ENCODE measurements around the gene SLC37A1. TPM values are rescaled to one million over a fixed set of nuclear protein-coding genes. Genes with fewer than 3 reads are reported as not detected.

Gene SLC37A1
- total and polyA plus RNA-seq, 9 of the 15 experiments (the other 6 are each of a cell fraction or from before 2014, with no cell fraction given): 0.06 to 3.4 (median 0.40) TPM

GRCh38 chr21:42491328-42491727, 22.3 kb upstream of the SLC37A1 start:
- ChIA-PET POLR2A (no interaction called here), CTCF (ENCODE audit: low intra/inter-chr PET ratio) (no interaction called here)
- Histone ChIP-seq H2AFZ (ENCODE audit: low read depth, low read length) (no peak overlapping the region), H3K27ac (ENCODE audit: extremely low read depth, low read depth, low read length) (no peak overlapping the region), H3K9me1 (ENCODE audit: control insufficient read depth, insufficient read depth, low read length) (no peaks in the 10 kb centered on the region), H3K4me3 (no peak overlapping the region), H3K36me3 (ENCODE audit: control insufficient read depth, insufficient read depth, low read length) (no peaks in the 10 kb centered on the region), H3K4me2 (ENCODE audit: insufficient read depth, low read length) (no peak overlapping the region), H3K4me1 (replicated peaks in 1 of 2; ENCODE audit: control insufficient read depth in 2 of 2, insufficient read depth in 2 of 2, low read length in 2 of 2) (peaks cover 7 to 15% of the 10 kb centered on the region in 2 experiments; a peak in 4 of 5 replicates), H4K20me1 (replicated peaks; ENCODE audit: control insufficient read depth, insufficient read depth, low read length) (no peaks in the 10 kb centered on the region), H3K9me3 (replicated peaks; ENCODE audit: control insufficient read depth, insufficient read depth, low read depth, low read length) (no peaks in the 10 kb centered on the region), H3K79me2 (ENCODE audit: control insufficient read depth, insufficient read depth, low read length) (no peaks in the 10 kb centered on the region), H3K9ac (ENCODE audit: insufficient read depth in 1 of 2, low read depth in 2 of 2, low read length in 2 of 2) (no peak overlapping the region), H3K27me3 (ENCODE audit: control insufficient read depth in 2 of 2, insufficient read depth in 2 of 2, low read length in 2 of 2) (peaks cover 32 to 48% of the 10 kb centered on the region in 2 experiments)
- no peak for ATAC-seq
- in situ Hi-C loops (cut with MboI) (no loop called here), intact Hi-C loops (cut with micrococcal nuclease) (no loop called here)
- TF ChIP-seq ZNF511 (CRISPR knock-in tag; IDR thresholded peaks at IDR 0.05) (no peak), MIER1 (IDR thresholded peaks at IDR 0.05; ENCODE audit: low read depth) (no peak), CAMTA2 (CRISPR knock-in tag; conservative IDR thresholded peaks at IDR 0.05) (no peak), SMAD4 (CRISPR knock-in tag; conservative IDR thresholded peaks at IDR 0.05) (no peak), ZNF764 (CRISPR knock-in tag; IDR thresholded peaks at IDR 0.05; ENCODE audit: low read depth) (no peak), ZNF518B (CRISPR knock-in tag; IDR thresholded peaks at IDR 0.05) (no peak), CTBP1 (IDR thresholded peaks at IDR 0.05; ENCODE audit: borderline replicate concordance) (no peak)
- FAIRE-seq: no peak
- no TSS peak for BruUV-seq (replicated peaks)
- 0% methylated on average over 1 of the region's 1 CpG for WGBS (ENCODE audit: insufficient coverage, low coverage, missing lambda C conversion rate)
- DNase-seq (ENCODE audit: extremely low read depth in 1 of 4, low spot score in 3 of 4): no peak

Data from K562 (cell line).